HuH-7 (cell line): Measurements from ENCODE around the gene PNKP.

ENCODE experiments used
- DNase-seq: peaks from one replicate; pipeline ENCODE4 v3.0.0; 2011; ENCODE audit warnings: low spot score

The PNKP gene

GRCh38 chr19:49876422-49877019 is 9.1 kb upstream of the PNKP start:
- peak; percentile 61 for DNase-seq

GRCh38 chr19:49875857-49876421 is 8.6 kb upstream of the PNKP start:
- DNase-seq: peak; percentile 78

- no peak for DNase-seq
Observed at GRCh38 chr19:49875177-49875576, 7.8 kb upstream of the PNKP start.

- DNase-seq: no peak
Observed at GRCh38 chr19:49874503-49875157, 7.3 kb upstream of the PNKP start.

- DNase-seq: no peak
Observed at GRCh38 chr19:49873834-49874233, 6.5 kb upstream of the PNKP start.

GRCh38 chr19:49873129-49873521 is 5.7 kb upstream of the PNKP start:
- no peak for DNase-seq

- no peak for DNase-seq
Observed at GRCh38 chr19:49872245-49873128, 5.1 kb upstream of the PNKP start.

- DNase-seq: no peak
Observed at GRCh38 chr19:49871349-49871985, 4.1 kb upstream of the PNKP start.

- DNase-seq: no peak
Observed at GRCh38 chr19:49870309-49870901, 3.0 kb upstream of the PNKP start.

GRCh38 chr19:49869484-49870308 is 2.3 kb upstream of the PNKP start:
- peak; percentile 97 for DNase-seq

GRCh38 chr19:49869009-49869483 is 1.7 kb upstream of the PNKP start:
- peak; percentile 60 for DNase-seq

- no peak for DNase-seq
Observed at GRCh38 chr19:49864890-49865289, 2.5 kb downstream of the PNKP start.

GRCh38 chr19:49863935-49864320 is 3.4 kb downstream of the PNKP start:
- DNase-seq: no peak

- no peak for DNase-seq
Observed at GRCh38 chr19:49863254-49863934, 4.0 kb downstream of the PNKP start.

GRCh38 chr19:49862391-49863253 is 4.8 kb downstream of the PNKP start:
- DNase-seq: peak; percentile 78

GRCh38 chr19:49861541-49862378 is 5.6 kb downstream of the PNKP start:
- no peak for DNase-seq

- DNase-seq: no peak
Observed at GRCh38 chr19:49861107-49861506, 6.3 kb downstream of the PNKP start.
